Right lobe of liver (tissue), 6 donors: ENCODE data around the gene RPS6KA4. TPM values are rescaled to one million over a fixed set of nuclear protein-coding genes. Genes with fewer than 3 reads are reported as not detected.

Source experiments
- ATAC-seq, 4 donors: fragments of 200-7000 bp; cut with Tn5 transposase; one replicate each; pipeline ENCODE4 v1.9.1; 2020; ENCODE audit warnings: mild to moderate bottlenecking in 4 of 4, moderate library complexity in 4 of 4
- DNase-seq, 3 donors: peaks; one replicate each; pipeline ENCODE4 v3.0.0-alpha.2; 2020
- H3K27ac ChIP-seq, 3 donors: fragments of 200-600 bp; one replicate each; pipeline ENCODE4 v1.8.0; 2022
- H3K27me3 ChIP-seq, 2 donors: fragments of 200-600 bp; one replicate each; pipeline ENCODE4 v1.8.0; 2022
- H3K36me3 ChIP-seq, 4 donors: fragments of 200-600 bp; sonication (generic) in 1 of 4; one replicate each; pipeline versions ENCODE4 v1.5.1 to v1.8.0; 2017 to 2022; ENCODE audit warnings: control low read depth in 1 of 4
- H3K4me1 ChIP-seq, 4 donors: fragments of 200-600 bp; sonication (generic) in 1 of 4; one replicate each; pipeline versions ENCODE4 v1.5.1 to v1.8.0; 2017 to 2022; ENCODE audit warnings: control low read depth in 1 of 4
- H3K4me3 ChIP-seq, 3 donors: fragments of 200-600 bp; one replicate each; pipeline ENCODE4 v1.8.0; 2022
- H3K9me3 ChIP-seq, 4 donors: fragments of 200-600 bp; sonication (generic) in 1 of 4; one replicate each; pipeline versions ENCODE4 v1.5.1 to v1.8.0; 2017 to 2022; ENCODE audit warnings: control low read depth in 1 of 4
- POLR2A ChIP-seq: fragments of 450-650 bp; IDR thresholded peaks from one replicate; pipeline ENCODE4 v1.6.1; 2017; ENCODE audit warnings: antibody characterized with exemption, mild to moderate bottlenecking
- WGBS: methylation state at CpG from one replicate; pipeline ENCODE4 v1.1.6; 2018; ENCODE audit warnings: low coverage, low lambda C conversion rate; ENCODE audit not compliant: insufficient coverage; ENCODE audit errors: missing lambda C conversion rate; 5-methylcytosine and 5-hydroxymethylcytosine counted together
- intact Hi-C, 2 donors: fragments of 100-400 bp; cut with DNase I; formaldehyde crosslinking; loops; one replicate each; pipeline versions ENCODE4 v1.11.2 to v1.14.1; 2022
- total RNA-seq, 6 experiments: library from RNA; depleted of rRNA in 2 of 6; stranded (reverse); fragments of >200 nt in 2 of 6; fragmentation: NEBNext Ultra II Directional in 3 of 6; extraction: Animal tissue kit (Norgen Biotek cat#: 25700) in 3 of 6; gene quantifications; one replicate each; pipeline versions ENCODE4 v1.1.0 to v1.2.4, GENCODE V29; 2016 to 2023
- TF ChIP-seq, protein P1 (sequence below), 4 donors: fragments of 200-600 bp in 3 of 4; fragments of 450-650 bp in 1 of 4; IDR thresholded peaks; one replicate each; pipeline versions ENCODE4 v1.5.1 to v1.8.0; 2016 to 2022; ENCODE audit warnings: antibody characterized with exemption in 4 of 4, mild to moderate bottlenecking in 2 of 4
- donor health status: DM: no; HTN: yes; CAD: no.
- donor health status: DM: no; HTN: no; CAD: no.
- donor health status: DM: no; HTN: no; CAD: no.
- donor health status: DM: no; HTN: yes; CAD: no.
- donor health status: DM: no; HTN: yes; CAD: no.

RPS6KA4 gene
- total RNA-seq, 6 experiments from 2014 or later, result 6.6 to 17.9 (median 10.3) TPM

DNA sequence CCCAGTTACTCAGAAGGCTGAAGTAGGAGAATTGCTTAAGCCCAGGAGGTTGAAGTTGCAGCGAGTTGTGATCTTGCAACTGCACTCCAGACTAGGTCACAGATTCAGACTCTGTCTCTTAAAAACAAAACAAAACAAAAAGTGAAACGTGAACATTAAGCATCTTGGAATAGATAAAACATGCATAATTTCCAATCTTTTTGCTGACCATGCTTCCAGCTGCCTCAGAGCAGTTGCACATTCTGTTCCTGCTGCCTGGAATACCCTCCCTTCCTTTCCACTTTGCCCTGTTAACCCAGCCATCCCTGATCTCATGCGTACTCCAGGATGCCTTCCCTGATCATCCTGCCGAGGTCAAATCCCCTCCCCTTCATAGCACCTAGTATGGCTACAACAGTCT, 19.7 kb upstream of the RPS6KA4 start:
- Histone ChIP-seq H3K27me3 (no peaks in the 10 kb centered on the region), H3K4me1 (peaks cover 0 to 11% (median 2%) of the 10 kb centered on the region in 4 donors), H3K27ac (no peak overlapping the region), H3K9me3 (no peaks in the 10 kb centered on the region), H3K36me3 (no peaks in the 10 kb centered on the region), H3K4me3 (no peak overlapping the region)
- DNase-seq (no peak), ATAC-seq (no peak)
- WGBS, result 51% methylated on average over 4 of the region's 4 CpGs
- intact Hi-C loops, result no loop called here
- TF ChIP-seq POLR2A, result no peak
- TF ChIP-seq, protein P1, sequence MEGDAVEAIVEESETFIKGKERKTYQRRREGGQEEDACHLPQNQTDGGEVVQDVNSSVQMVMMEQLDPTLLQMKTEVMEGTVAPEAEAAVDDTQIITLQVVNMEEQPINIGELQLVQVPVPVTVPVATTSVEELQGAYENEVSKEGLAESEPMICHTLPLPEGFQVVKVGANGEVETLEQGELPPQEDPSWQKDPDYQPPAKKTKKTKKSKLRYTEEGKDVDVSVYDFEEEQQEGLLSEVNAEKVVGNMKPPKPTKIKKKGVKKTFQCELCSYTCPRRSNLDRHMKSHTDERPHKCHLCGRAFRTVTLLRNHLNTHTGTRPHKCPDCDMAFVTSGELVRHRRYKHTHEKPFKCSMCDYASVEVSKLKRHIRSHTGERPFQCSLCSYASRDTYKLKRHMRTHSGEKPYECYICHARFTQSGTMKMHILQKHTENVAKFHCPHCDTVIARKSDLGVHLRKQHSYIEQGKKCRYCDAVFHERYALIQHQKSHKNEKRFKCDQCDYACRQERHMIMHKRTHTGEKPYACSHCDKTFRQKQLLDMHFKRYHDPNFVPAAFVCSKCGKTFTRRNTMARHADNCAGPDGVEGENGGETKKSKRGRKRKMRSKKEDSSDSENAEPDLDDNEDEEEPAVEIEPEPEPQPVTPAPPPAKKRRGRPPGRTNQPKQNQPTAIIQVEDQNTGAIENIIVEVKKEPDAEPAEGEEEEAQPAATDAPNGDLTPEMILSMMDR (IDR thresholded peaks at IDR 0.05), result no peak

DNA sequence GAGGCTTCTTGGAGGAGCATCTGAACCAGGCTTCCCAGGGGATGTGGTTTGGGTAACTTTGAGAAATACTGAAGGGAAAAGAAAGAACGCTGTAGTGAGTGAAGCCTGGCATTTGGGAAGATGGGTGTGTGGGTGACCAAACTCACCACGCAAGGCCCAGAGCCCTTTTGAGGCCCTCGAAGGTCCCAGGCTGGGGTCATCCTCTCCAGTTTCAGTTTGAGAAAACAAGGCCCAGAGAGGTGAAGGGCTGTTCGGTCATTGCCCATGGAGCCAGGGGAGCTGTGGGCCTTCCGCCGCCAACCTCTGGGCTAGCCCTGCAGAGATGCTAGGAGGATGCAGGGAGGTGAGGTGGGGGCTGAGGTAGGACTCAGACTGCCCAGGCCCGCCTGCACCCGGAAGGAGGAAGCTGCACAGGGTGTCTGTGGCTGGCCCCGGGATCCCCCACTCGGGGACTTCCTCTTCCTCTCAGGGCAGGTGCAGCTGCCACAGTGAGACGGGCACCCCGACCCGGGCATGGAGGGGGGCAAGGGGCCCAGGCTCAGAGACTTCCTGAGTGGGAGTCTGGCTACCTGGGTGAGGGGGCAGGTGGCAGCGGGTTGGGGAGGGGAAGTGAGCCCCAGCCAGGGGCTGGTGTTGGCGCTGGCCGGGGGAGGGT, 19.1 kb upstream of the RPS6KA4 start, which contains the start of gene CCDC88B:
TSS of gene CCDC88B (plus strand) at position 451 of the 655 bp plus-strand sequence. CDS start at position 514, 63 bp downstream.
- H3K4me1 ChIP-seq, result peaks cover 0 to 11% (median 2%) of the 10 kb centered on the region in 4 donors
- ATAC-seq (peak; percentile 30 to 58 (median 35)), DNase-seq (peak; percentile 68 to 83 (median 70))
- peak within 1 kb of the TSS in 1 of 3 donors; percentile 33 for H3K27ac ChIP-seq
- H3K9me3 ChIP-seq, result no peaks in the 10 kb centered on the region
- H3K4me3 ChIP-seq, result no peak within 1 kb of the TSS
- H3K27me3 ChIP-seq, result no peaks in the 10 kb centered on the region
- WGBS, result 35% methylated on average over 5 of the region's 16 CpGs
- no peaks in the 10 kb centered on the region for H3K36me3 ChIP-seq
- intact Hi-C loops, result no loop called here
- TF ChIP-seq POLR2A, result no peak
- TF ChIP-seq, protein P1 (IDR thresholded peaks at IDR 0.05), result no peak

DNA sequence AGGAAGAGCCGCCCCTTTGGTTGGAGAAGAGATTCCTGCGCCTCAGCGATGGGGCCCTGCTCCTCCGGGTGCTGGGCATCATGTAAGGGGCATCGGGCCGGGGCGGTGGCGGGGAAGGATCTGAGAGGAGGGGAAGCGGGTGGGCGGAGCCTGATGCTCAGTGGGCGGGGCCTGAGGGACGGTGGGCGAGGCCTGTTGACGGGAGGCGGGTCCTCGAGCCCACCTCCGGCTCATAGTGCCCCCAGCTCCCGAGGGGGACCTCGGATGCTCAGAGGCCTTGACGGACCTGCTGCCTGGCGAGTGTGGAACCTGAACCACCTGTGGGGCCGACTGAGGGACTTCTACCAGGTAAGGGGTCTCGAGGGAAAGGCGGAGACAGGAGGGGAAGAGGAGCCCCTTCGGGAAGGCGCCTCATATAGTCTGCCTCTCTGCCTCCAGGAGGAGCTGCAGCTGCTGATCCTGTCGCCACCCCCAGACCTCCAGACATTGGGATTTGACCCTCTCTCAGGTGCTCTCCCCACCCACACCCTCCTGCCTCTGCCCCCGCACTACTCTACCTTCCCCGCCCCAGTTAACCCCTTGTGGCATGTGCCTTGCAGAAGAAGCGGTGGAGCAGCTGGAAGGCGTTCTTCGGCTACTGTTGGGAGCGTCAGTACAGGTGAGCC, 18.2 kb upstream of the RPS6KA4 start:
- intact Hi-C loops, result no loop called here
- no peaks in the 10 kb centered on the region for H3K36me3 ChIP-seq
- H3K4me1 ChIP-seq, result peaks cover 0 to 11% (median 2%) of the 10 kb centered on the region in 4 donors
- peak overlapping the region in 1 of 3 donors; percentile 33 for H3K27ac ChIP-seq
- TF ChIP-seq POLR2A, result no peak
- TF ChIP-seq, protein P1 (IDR thresholded peaks at IDR 0.05), result no peak
- H3K4me3 ChIP-seq, result no peak overlapping the region
- no peaks in the 10 kb centered on the region for H3K27me3 ChIP-seq
- no peaks in the 10 kb centered on the region for H3K9me3 ChIP-seq
- 49% methylated on average over 15 of the region's 33 CpGs for WGBS
- DNase-seq (peak; percentile 68 to 80 (median 70)), ATAC-seq (peak in 3 of 4 donors; percentile 5 to 14 (median 6))

DNA sequence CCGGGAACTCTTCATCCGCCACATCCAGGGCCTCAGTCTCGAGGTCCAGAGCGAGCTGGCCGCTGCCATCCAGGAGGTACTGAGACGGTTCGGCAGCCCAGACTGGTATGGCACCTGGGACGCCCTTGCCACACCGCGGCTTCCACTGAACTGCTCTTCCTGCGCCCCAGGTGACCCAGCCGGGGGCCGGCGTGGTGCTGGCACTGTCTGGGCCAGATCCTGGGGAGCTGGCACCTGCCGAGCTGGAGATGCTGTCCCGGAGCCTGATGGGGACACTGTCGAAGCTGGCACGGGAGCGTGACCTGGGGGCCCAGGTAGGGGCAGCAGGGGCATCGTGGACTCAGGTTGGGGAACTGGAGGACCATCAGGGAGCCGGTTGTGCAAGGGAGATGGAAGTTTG, 17.5 kb upstream of the RPS6KA4 start:
- Histone ChIP-seq H3K4me1 (peaks cover 0 to 11% (median 2%) of the 10 kb centered on the region in 4 donors), H3K4me3 (no peak overlapping the region), H3K36me3 (no peaks in the 10 kb centered on the region), H3K27me3 (no peaks in the 10 kb centered on the region), H3K9me3 (no peaks in the 10 kb centered on the region), H3K27ac (no peak overlapping the region)
- intact Hi-C loops, result no loop called here
- DNase-seq (peak in 1 of 3 donors; percentile 57), ATAC-seq (no peak)
- WGBS, result 60% methylated on average over 1 of the region's 21 CpGs
- no peak for TF ChIP-seq POLR2A
- TF ChIP-seq, protein P1 (IDR thresholded peaks at IDR 0.05), result no peak
